Pancreas (tissue), 10 donors: Measurements from ENCODE around the gene NUAK2. TPM values are rescaled to one million over a fixed set of nuclear protein-coding genes. Genes with fewer than 3 reads are reported as not detected.
A peak's percentile ranks its signal among the peaks of the same experiment; 100 is the strongest.

Source experiments
- ATAC-seq, 4 donors: fragments of 200-7000 bp; cut with Tn5 transposase; one replicate each; pipeline versions ENCODE4 v1.8.0 to v1.9.1; 2020; ENCODE audit warnings: mild to moderate bottlenecking in 4 of 4, moderate library complexity in 4 of 4
- DNase-seq, 6 donors: peaks; one replicate each; pipeline ENCODE4 v3.0.0-alpha.2; 2020
- FAIRE-seq: peaks from 2 replicates; lab custom pipeline; 2012; peaks lifted over from hg19 to GRCh38; lab: Jason Lieb, UNC
- H3K27ac ChIP-seq, 4 donors: fragments of 200-600 bp; sonication (generic); 1 replicate in 3 of 4; 2 replicates in 1 of 4; pipeline versions ENCODE4 v1.5.0 to v1.8.0; 2020
- H3K27me3 ChIP-seq, 4 donors: fragments of 200-600 bp; one replicate each; pipeline ENCODE4 v1.8.0; 2021
- H3K36me3 ChIP-seq, 3 donors: fragments of 200-600 bp; sonication (generic) in 1 of 3; one replicate each; pipeline versions ENCODE4 v1.5.0 to v1.8.0; 2020 to 2021
- H3K4me1 ChIP-seq, 3 donors: fragments of 200-600 bp; one replicate each; pipeline ENCODE4 v1.8.0; 2021
- H3K4me3 ChIP-seq, 4 donors: fragments of 200-600 bp; sonication (generic) in 2 of 4; one replicate each; pipeline versions ENCODE4 v1.5.0 to v1.8.0; 2020 to 2021
- H3K9me3 ChIP-seq, 4 donors: fragments of 200-600 bp; one replicate each; pipeline ENCODE4 v1.8.0; 2021
- WGBS, 2 donors: extraction: QIAGEN DNeasy Blood & Tissue Kit; methylation state at CpG; one replicate each; pipeline ENCODE4 v1.1.7; 2013; 5-methylcytosine and 5-hydroxymethylcytosine counted together
- intact Hi-C, 3 donors: fragments of 100-400 bp; cut with DNase I; formaldehyde crosslinking; loops; one replicate each; pipeline versions ENCODE4 v1.11.1 to v1.14.2; 2022
- polyA plus RNA-seq, 2 donors: library from polyadenylated mRNA; stranded (reverse); fragments of 200-250 nt; gene quantifications; one replicate each; pipeline ENCODE4 v1.2.3, GENCODE V29; 2013
- total RNA-seq, 6 donors: library from RNA; stranded (reverse); fragmentation: NEBNext Ultra II Directional in 4 of 6; extraction: Animal tissue kit (Norgen Biotek cat#: 25700) in 4 of 6; gene quantifications; one replicate each; pipeline versions ENCODE4 v1.2.1 to v1.2.4, GENCODE V29; 2021 to 2023
- TF ChIP-seq, protein P1 (sequence below), 4 donors: fragments of 200-600 bp; sonication (generic) in 3 of 4; IDR thresholded peaks; one replicate each; pipeline versions ENCODE4 v1.5.0 to v1.8.0; 2021; ENCODE audit warnings: antibody characterized with exemption in 4 of 4
- donor health status: healthy with polysubstance abuse.
- donor health status: DM: no; HTN: no; CAD: no; lungs with moderate emphysema.
- donor health status: DM: no; HTN: no; CAD: no.
- donor health status: control.
- donor health status: control.
- donor health status: Bipolar disorder and iron deficiency.
- donor health status: DM: yes; HTN: yes; CAD: no.
- donor health status: DM: no; HTN: no; CAD: no.
- donor health status: DM: no; HTN: no; CAD: no.
- donor health status: DM: yes; HTN: yes; CAD: no.

The NUAK2 gene
- total and polyA plus RNA-seq, 8 donors = 6.3 to 14.4 (median 8.6) TPM

DNA sequence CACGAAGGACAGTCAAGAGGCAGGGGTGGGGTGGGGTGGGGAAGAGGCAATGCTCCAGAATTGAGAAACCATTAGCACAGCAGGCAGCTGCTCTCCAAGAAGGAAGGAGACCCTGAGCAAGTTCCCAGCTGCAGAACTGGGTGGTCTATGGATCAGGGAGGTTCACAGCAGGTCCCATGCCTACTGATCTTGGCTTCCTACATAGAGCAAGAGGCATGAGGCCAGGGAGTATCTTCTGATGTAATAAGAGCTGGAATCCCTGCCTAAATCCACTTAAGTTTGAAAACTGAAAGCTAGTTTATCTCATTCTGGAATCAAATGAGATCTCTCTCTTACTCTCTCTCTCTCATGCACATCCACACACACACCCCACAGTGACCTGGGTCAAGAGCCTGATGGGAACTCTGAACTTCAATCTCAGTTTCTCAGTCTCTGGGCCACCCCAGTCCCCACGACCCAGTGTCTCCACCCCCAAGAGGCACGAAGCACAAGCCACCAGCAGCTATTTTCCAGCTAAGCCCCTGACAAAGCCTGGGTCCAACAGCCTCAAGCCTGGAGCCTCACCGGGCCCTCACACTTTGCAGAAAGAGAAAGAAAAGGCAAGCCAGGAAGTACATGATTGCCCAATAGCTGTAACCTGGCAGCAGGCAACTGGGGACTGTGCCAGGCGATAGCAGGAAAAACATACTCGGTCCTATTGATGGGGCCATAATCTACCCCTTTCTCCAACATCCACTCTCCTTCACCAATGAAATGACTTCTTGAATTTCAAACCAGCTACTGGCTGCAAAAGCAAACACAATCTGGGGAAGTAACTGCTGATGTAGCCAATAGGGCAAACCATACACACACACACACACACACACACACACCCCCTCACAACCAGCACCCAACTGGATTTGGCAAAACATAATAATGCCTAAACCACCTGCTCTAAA, 2.2 kb downstream of the NUAK2 start:
- peak overlapping the region in 3 of 4 donors; percentile 73 to 93 (median 93) for H3K27ac ChIP-seq
- FAIRE-seq (no peak), DNase-seq (peak; percentile 73 to 92 (median 88)), ATAC-seq (peak; percentile 52 to 68 (median 59))
- no peaks in the 10 kb centered on the region for H3K27me3 ChIP-seq
- H3K4me3 ChIP-seq = peak overlapping the region in 2 of 4 donors; percentile 68 to 95
- H3K4me1 ChIP-seq = peaks cover 45 to 57% (median 54%) of the 10 kb centered on the region in 3 donors
- 1 to 3% methylated on average over 6 of the region's 6 CpGs for WGBS, 2 donors
- H3K9me3 ChIP-seq = no peaks in the 10 kb centered on the region
- intact Hi-C loops = no loop called here
- TF ChIP-seq, protein P1, sequence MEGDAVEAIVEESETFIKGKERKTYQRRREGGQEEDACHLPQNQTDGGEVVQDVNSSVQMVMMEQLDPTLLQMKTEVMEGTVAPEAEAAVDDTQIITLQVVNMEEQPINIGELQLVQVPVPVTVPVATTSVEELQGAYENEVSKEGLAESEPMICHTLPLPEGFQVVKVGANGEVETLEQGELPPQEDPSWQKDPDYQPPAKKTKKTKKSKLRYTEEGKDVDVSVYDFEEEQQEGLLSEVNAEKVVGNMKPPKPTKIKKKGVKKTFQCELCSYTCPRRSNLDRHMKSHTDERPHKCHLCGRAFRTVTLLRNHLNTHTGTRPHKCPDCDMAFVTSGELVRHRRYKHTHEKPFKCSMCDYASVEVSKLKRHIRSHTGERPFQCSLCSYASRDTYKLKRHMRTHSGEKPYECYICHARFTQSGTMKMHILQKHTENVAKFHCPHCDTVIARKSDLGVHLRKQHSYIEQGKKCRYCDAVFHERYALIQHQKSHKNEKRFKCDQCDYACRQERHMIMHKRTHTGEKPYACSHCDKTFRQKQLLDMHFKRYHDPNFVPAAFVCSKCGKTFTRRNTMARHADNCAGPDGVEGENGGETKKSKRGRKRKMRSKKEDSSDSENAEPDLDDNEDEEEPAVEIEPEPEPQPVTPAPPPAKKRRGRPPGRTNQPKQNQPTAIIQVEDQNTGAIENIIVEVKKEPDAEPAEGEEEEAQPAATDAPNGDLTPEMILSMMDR (IDR thresholded peaks at IDR 0.05) = no peak
- H3K36me3 ChIP-seq = no peaks in the 10 kb centered on the region

DNA sequence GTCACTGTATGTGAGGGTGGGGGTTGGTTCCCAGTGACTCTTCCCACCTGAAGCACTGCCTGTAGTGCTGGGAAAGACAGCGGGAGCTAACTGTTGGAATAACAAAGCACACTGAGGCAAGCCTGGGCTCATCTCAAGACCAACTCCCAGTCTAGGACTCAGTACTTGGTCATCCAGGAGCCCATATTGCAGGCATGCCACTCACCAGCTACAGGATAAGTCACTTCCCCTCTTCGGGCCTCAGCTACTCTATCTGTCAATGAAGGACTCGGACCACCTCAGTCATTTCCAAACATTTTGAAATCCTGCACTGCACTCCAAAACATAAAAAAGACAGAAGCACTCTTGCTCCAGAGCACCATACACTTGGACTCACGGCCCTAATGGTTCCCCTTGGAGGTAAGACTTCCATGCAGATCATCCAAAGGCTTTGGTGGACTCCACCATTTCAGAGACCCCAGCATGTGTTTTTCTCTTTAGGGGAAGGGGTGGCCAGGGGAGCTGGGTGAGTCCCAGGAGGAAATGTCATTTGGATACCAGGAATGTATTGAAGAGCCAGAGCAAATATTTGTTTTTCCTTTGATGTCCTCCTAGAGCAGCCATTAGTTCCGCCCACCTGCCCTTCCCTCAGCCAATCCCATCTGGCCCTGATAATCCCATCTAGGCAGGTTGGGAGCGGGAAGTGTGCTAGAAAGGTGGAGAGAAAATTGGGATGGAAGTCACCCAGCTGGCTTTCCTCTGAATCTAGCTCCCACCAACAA, 3.1 kb downstream of the NUAK2 start:
- ATAC-seq (peak in 3 of 4 donors; percentile 19 to 22 (median 21)), FAIRE-seq (no peak), DNase-seq (peak in 3 of 6 donors; percentile 26 to 55 (median 40))
- Histone ChIP-seq H3K4me1 (peaks cover 54 to 63% (median 63%) of the 10 kb centered on the region in 3 donors), H3K9me3 (no peaks in the 10 kb centered on the region), H3K36me3 (no peaks in the 10 kb centered on the region), H3K4me3 (peak overlapping the region in 2 of 4 donors; percentile 68 to 95), H3K27ac (peak overlapping the region; percentile 43 to 93 (median 78)), H3K27me3 (no peaks in the 10 kb centered on the region)
- intact Hi-C loops = no loop called here
- 26% methylated on average over 6 of the region's 6 CpGs for WGBS, 2 donors
- TF ChIP-seq, protein P1 (IDR thresholded peaks at IDR 0.05) = no peak

GRCh38 chr1:205317311-205317917, 4.1 kb downstream of the NUAK2 start:
- WGBS, 2 donors = 7 to 8% methylated on average over 7 of the region's 7 CpGs
- TF ChIP-seq, protein P1 (IDR thresholded peaks at IDR 0.05) = no peak
- Histone ChIP-seq H3K27ac (peak overlapping the region; percentile 43 to 93 (median 78)), H3K36me3 (no peaks in the 10 kb centered on the region), H3K4me3 (peak overlapping the region in 2 of 4 donors; percentile 68 to 95), H3K4me1 (peaks cover 61 to 73% (median 73%) of the 10 kb centered on the region in 3 donors), H3K9me3 (no peaks in the 10 kb centered on the region), H3K27me3 (no peaks in the 10 kb centered on the region)
- intact Hi-C loops = no loop called here
- no peak for FAIRE-seq
- ATAC-seq = peak; percentile 58 to 77 (median 66)
- peak; percentile 95 to 99 (median 98) for DNase-seq

- H3K27ac ChIP-seq = peak overlapping the region in 3 of 4 donors; percentile 19 to 93 (median 82)
- FAIRE-seq = no peak
- DNase-seq = no peak
- no peaks in the 10 kb centered on the region for H3K27me3 ChIP-seq
- TF ChIP-seq, protein P1 (IDR thresholded peaks at IDR 0.05) = no peak
- intact Hi-C loops = no loop called here
- peak overlapping the region in 1 of 4 donors; percentile 95 for H3K4me3 ChIP-seq
- 17 to 28% methylated on average over 2 of the region's 2 CpGs for WGBS, 2 donors
- H3K4me1 ChIP-seq = peaks cover 61 to 74% (median 69%) of the 10 kb centered on the region in 3 donors
- ATAC-seq = no peak
- H3K9me3 ChIP-seq = no peaks in the 10 kb centered on the region
- peaks cover 0 to 9% (median 0%) of the 10 kb centered on the region in 3 donors for H3K36me3 ChIP-seq
Observed at GRCh38 chr1:205316161-205316566, 5.4 kb downstream of the NUAK2 start.
